ENCODE data around the gene SYNGR3.

Gene SYNGR3

DNA sequence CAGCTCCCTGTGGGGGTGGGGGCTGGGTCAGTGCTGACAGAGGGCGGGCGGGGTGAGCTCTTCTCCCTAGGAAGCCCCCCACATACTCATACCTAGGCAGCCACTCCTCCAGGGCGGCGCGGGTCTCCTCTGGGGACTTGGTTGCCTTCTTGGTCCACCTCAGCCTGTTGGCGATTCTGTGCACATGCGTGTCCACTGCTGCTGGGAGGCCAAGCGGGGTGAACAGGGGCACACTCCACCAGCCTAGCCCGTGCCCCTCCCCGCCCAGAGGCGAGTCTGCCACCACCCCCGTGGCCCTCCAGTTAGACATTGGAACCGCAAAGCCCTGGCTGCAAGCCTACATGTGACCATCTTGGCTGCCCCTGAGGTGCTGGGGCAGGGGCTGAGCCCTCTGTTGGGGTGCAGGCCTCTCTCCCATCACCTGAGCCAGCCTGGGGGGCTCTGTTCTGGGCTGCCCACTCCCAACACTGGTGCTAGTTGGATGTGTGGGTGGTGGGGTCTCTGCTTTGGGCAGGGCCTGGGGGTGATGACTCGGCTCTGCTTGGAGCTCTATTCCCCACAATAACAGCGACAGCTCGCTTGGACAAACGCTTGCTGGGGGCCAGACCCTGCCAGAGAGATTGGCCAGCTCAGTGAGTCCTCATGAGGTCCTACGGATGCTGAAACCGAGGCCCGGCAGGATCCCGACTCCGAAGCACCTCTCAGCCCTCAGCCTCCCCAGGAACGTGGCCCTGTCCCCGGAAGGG is 50.4 kb downstream of the SYNGR3 start:
- no peak overlapping the region for H3K4me3 ChIP-seq (ENCODE audit: low read length)
- no peak for DNase-seq (ENCODE audit: low read depth)
- TF ChIP-seq, protein P1, sequence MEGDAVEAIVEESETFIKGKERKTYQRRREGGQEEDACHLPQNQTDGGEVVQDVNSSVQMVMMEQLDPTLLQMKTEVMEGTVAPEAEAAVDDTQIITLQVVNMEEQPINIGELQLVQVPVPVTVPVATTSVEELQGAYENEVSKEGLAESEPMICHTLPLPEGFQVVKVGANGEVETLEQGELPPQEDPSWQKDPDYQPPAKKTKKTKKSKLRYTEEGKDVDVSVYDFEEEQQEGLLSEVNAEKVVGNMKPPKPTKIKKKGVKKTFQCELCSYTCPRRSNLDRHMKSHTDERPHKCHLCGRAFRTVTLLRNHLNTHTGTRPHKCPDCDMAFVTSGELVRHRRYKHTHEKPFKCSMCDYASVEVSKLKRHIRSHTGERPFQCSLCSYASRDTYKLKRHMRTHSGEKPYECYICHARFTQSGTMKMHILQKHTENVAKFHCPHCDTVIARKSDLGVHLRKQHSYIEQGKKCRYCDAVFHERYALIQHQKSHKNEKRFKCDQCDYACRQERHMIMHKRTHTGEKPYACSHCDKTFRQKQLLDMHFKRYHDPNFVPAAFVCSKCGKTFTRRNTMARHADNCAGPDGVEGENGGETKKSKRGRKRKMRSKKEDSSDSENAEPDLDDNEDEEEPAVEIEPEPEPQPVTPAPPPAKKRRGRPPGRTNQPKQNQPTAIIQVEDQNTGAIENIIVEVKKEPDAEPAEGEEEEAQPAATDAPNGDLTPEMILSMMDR (conservative IDR thresholded peaks at IDR 0.05; ENCODE audit: low read length), result no peak

DNA sequence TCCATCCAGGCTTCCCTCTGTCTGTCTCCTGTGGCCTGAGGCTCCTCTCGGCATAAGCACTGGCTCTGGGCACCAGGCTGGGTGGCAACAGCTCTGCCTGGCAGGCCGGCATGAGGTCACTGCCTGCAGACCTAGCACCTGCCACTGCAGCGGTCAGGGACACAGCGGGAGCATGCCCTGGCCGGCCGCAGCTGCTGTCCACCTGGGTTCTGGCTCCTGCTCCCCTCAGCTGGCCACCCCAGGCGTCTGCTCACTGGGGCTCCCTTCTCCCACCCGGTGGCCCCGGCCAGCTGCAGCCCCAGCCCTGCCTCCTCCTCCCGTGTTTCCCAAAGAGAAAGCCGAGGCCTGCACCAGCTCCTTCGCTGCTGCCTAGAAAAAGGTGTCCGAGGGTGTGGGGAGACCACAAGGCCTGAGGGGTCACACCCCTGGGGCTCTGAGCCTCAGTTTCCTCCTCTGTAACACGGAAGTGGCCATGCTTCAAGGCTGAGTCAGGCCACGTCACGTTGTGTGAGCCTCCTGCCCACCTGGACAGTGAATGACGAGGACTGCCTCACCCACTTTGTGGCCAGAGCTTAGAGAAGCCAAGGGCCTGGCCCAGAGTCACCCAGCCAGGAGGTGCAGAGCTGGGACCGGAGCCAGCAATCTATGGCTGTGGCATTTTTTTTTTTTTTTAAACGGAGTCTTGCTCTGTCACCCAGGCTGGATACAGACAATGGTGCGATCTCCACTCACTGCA is 51.2 kb downstream of the SYNGR3 start:
- TF ChIP-seq, protein P1 (conservative IDR thresholded peaks at IDR 0.05; ENCODE audit: low read length), result no peak

DNA sequence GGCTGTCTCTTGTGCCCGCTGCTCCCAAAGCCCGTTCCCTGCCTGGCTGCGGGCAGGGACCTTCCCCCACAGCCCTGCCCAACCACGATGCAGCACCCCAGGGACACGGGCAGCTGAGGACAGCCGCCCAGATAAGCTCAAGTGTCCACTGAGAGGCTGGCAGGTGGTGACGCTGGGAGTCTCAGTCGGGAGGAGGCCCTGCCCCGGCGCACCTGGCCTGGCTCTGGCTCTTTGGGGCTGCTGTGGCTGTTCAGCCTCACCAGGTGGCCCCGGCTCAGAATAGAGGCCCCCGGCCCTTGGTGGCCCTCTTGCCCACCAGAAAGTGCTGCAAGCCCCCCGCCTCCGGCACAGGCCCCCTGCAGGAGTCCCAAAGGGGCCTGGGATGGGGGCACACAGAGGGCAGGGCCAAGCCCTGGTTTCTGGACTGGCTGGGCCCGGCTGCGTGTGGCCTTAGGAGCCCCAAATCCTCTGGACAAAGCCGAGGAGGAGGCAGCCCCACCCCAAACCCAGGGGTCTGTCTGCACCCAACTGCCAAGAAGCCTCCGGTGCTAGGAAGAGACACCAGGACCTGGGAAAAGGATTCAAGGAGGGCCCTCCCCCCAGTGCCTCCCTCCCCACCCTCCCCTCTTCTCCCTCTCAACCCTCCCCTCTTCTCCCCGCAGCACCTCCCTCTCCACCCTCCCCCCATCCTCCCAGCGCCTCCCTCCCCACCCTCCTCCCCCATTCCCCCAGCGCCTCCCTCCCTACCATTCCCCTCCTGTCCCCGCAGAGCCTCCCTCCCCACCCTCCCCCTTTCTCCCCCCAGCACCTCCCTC is 52.6 kb downstream of the SYNGR3 start:
- DNase-seq (ENCODE audit: low read depth), result no peak
- TF ChIP-seq, protein P1 (conservative IDR thresholded peaks at IDR 0.05; ENCODE audit: low read length), result no peak
- no peak overlapping the region for H3K4me3 ChIP-seq (ENCODE audit: low read length)

More for the DNA sequence above, 51.2 kb downstream of the SYNGR3 start:
- no peak overlapping the region for H3K4me3 ChIP-seq (ENCODE audit: low read length)
- DNase-seq (ENCODE audit: low read depth), result no peak

DNA sequence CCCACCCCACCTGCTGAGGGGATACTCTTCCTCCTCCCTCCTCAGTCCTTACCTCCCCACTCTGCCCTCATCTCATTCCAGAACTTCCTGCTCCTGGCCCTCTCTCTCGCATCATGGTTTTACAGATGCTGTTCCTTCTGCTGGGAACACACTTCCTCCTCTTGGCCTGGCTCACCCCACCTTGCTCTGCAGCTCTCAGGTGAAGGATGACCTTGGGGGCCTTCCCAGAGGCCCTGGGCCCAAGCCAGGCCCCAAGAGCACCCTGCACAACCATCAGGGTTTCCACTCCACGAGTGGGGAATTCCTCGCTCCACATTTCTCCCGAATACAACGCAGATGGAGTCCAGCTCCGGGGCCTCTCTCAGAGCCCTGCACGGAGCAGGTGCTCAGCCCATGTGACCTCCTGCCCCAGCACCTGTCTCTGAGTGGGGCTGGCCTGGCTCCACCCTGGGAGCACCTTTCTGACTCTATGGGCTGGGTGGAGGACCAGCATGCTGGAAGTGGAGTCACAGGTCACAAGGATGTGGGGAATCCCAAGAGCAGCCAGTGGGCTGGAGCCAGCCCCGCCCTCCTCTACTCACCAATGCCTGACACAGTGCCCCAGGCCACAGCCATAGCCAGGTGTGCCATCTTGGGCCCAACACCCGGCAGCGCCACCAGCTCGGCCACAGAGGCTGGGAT is 53.4 kb downstream of the SYNGR3 start:
- no peak overlapping the region for H3K4me3 ChIP-seq (ENCODE audit: low read length)
- TF ChIP-seq, protein P1 (conservative IDR thresholded peaks at IDR 0.05; ENCODE audit: low read length), result no peak
- no peak for DNase-seq (ENCODE audit: low read depth)
